Mesodermal cell (in vitro differentiated cells): Measurements from ENCODE around the gene CASP14.

ENCODE experiments used
- H3K27ac ChIP-seq: 2 replicates; pipeline ENCODE4 v1.7.0; 2013; ENCODE audit warnings: mild to moderate bottlenecking, low read depth, low read length, moderate library complexity; ENCODE audit not compliant: severe bottlenecking
- H3K36me3 ChIP-seq: 2 replicates; pipeline ENCODE4 v1.7.1; 2013; ENCODE audit warnings: mild to moderate bottlenecking, low read length, moderate library complexity; ENCODE audit not compliant: control insufficient read depth, insufficient read depth
- H3K4me1 ChIP-seq: one replicate; pipeline ENCODE4 v1.7.1; 2013; ENCODE audit warnings: mild to moderate bottlenecking, low read length; ENCODE audit not compliant: insufficient read depth, control insufficient read depth, poor library complexity, severe bottlenecking
- H3K4me3 ChIP-seq: 2 replicates; pipeline ENCODE4 v1.7.0; 2013; ENCODE audit warnings: low read length, control low read depth, mild to moderate bottlenecking; ENCODE audit not compliant: insufficient read depth, poor library complexity, severe bottlenecking; ENCODE audit errors: extremely low read depth
- H3K9me3 ChIP-seq: 2 replicates; pipeline ENCODE4 v1.7.1; 2013; ENCODE audit warnings: mild to moderate bottlenecking, low read length, moderate library complexity; ENCODE audit not compliant: control insufficient read depth
- WGBS, 2 experiments: methylation state at CpG; one replicate each; pipeline ENCODE4 v1.1.5; 2013; ENCODE audit warnings: missing lambda C conversion rate in 2 of 2; ENCODE audit not compliant: insufficient coverage in 2 of 2; 5-methylcytosine and 5-hydroxymethylcytosine counted together

CASP14 gene

DNA sequence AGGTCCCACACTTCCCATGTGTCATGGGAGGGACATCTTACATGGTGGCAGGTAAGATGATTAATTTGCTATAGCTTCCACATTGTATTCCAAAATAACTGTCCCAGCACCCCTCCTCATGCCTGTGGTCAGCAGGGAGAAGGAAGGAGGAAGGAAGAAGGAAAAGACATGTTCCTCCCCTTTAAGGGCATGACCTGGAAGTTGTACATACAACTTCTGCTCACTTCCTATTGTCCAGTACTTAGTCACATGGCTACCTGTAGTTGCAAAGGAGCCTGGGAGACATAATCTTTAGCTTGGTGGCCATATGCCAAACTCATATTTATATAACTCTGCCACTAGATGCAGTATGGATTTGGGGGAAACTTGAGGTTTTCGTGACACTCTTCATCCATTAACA lies 17.6 kb upstream of the CASP14 start:
- no peaks in the 10 kb centered on the region for H3K36me3 ChIP-seq
- no CpG with 5 or more reads among the region's 1 CpG for WGBS, 2 experiments
- no peak overlapping the region for H3K4me3 ChIP-seq
- no peaks in the 10 kb centered on the region for H3K4me1 ChIP-seq
- no peak overlapping the region for H3K27ac ChIP-seq
- peaks cover 18% of the 10 kb centered on the region for H3K9me3 ChIP-seq

DNA sequence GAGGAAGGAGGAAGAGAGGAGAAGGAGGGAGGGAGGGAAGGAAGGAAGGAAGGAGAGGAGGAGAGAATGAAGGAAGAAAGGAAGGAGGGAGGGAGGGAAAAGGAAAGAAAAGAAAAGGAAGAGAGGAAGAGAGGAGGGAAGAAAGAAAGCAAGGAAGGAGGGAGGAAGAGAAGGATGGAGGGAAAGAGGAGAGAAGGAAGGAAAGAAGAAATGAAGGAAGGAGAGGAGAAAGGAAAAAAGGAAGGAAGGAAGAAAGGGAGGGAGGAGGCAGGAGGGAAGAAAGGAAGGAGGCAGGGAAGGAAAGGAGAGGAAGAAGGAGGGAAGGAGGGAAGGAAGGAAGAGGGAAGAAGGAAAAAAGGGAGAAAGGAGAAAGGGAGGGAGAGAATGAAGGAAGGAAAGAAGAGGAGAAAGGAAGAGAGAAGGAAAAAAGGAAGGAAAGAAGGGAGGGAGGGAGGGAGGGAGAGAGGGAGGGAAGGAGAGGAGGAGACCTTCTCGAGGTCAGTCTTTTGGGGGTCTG lies 13.4 kb upstream of the CASP14 start:
- peaks cover 25% of the 10 kb centered on the region for H3K9me3 ChIP-seq
- no peak overlapping the region for H3K4me3 ChIP-seq
- WGBS, 2 experiments = no CpG with 5 or more reads among the region's 1 CpG
- H3K27ac ChIP-seq = no peak overlapping the region
- H3K36me3 ChIP-seq = no peaks in the 10 kb centered on the region
- no peaks in the 10 kb centered on the region for H3K4me1 ChIP-seq

DNA sequence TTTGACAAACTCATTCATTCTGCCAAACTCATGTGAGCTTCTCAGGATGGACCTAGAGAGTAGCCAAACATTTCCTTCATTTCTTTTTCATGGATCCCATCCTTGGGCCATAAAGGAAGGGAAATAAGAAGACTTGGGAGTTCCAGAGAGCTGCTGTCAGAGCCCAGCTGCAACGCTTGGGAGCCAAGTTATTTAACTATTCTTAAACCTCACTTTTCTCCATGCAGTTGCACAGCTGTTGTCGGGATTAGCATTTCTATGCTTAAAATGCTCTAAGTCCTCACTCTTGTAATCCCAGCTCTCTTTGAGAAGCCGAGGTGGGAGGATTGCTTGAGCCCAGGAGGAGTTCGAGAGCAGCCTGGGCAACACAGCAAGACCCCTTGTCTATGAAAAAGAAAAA lies 11.7 kb upstream of the CASP14 start:
- Histone ChIP-seq H3K4me1 (no peaks in the 10 kb centered on the region), H3K27ac (no peak overlapping the region), H3K36me3 (no peaks in the 10 kb centered on the region), H3K9me3 (peaks cover 28% of the 10 kb centered on the region), H3K4me3 (no peak overlapping the region)
- 52% methylated on average over 3 of the region's 4 CpGs; no CpG with 5 or more reads in 1 of the 2 experiments for WGBS, 2 experiments

DNA sequence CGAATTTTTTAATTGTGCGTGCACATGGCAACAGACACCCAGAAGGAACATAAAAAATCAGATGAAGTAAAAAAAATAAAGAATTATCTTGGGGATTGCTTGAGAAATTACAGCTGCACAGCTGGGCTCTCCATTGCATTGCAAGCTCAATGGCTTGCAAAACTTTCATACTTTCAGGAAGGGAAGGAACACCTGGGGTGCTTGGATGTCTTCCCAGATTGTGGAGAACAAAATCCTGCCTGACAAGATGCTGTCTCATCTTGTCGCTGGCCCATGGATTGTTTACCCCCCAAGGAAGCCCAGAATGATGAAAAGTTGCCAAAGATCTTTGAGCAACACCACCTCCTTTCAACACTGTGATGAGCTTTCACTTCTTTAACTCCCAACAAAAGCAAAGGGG lies 11.0 kb upstream of the CASP14 start:
- Histone ChIP-seq H3K4me1 (no peaks in the 10 kb centered on the region), H3K36me3 (no peaks in the 10 kb centered on the region), H3K9me3 (peaks cover 28% of the 10 kb centered on the region), H3K4me3 (no peak overlapping the region), H3K27ac (no peak overlapping the region)
- WGBS, 2 experiments = 33 to 55% methylated on average over 1 of the region's 3 CpGs

DNA sequence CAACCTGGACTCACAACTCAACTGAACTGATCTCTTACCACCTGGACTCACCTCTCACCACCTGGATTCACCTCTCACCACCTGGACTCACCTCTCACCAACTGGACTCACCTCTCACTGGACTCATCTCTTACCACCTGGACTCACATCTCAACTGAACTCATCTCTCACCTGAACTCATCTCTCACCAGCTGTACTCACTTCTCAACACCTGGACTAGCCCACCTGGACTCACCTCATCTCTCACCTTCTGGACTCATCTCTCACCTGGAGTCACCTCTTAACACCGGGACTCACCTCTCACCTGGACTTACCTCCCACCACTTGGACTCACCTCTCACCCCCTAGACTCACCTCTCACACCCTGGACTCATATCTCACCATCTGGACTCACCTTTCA lies 7.3 kb upstream of the CASP14 start:
- Histone ChIP-seq H3K4me1 (no peaks in the 10 kb centered on the region), H3K9me3 (peaks cover 46% of the 10 kb centered on the region), H3K27ac (no peak overlapping the region), H3K36me3 (no peaks in the 10 kb centered on the region), H3K4me3 (no peak overlapping the region)
- WGBS, 2 experiments = 57 to 83% methylated on average over 1 of the region's 1 CpG

DNA sequence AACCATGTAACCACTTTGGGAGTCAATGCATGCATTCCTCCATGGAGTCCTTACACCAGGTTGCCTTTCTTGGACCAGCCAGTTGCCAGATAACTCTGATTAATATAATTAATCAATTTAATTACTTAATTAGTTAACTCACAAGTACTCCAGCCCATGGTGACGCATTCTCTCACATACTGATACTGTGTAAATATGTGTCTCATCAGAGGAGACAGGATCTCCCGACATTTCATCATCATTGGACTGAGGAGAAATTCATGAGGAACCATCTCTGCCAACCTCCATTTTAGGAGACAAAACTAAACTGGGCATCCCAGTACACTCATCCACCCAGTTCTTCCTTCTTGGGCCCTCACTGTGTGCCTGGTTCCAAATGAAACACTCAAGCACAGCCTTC lies 6.5 kb upstream of the CASP14 start:
- Histone ChIP-seq H3K36me3 (no peaks in the 10 kb centered on the region), H3K4me3 (no peak overlapping the region), H3K27ac (no peak overlapping the region), H3K4me1 (no peaks in the 10 kb centered on the region), H3K9me3 (peaks cover 52% of the 10 kb centered on the region)
- 63 to 67% methylated on average over 1 of the region's 2 CpGs for WGBS, 2 experiments

DNA sequence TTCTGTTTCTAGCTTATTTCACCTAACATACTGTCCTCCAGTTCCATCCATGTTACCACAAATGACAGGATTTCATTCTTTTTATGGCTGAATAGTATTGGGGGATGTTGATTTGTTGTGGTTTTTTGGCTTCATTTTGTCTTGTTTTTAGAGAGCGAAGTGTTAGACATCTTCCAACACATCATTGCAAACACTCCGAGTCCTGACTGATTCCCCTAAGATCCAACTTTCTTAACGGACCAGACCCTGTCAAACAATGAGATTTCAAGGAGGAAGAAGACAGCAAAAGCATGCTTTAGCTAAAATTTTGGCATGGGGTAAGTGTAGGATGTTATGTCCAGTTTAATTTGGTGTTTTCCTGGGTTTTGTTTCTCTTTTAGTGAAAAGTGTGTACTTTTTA lies 3.8 kb upstream of the CASP14 start:
- no peaks in the 10 kb centered on the region for H3K4me1 ChIP-seq
- no peak overlapping the region for H3K4me3 ChIP-seq
- WGBS, 2 experiments = 70% methylated on average over 2 of the region's 3 CpGs; no CpG with 5 or more reads in 1 of the 2 experiments
- no peaks in the 10 kb centered on the region for H3K36me3 ChIP-seq
- H3K27ac ChIP-seq = no peak overlapping the region
- H3K9me3 ChIP-seq = peaks cover 64% of the 10 kb centered on the region

DNA sequence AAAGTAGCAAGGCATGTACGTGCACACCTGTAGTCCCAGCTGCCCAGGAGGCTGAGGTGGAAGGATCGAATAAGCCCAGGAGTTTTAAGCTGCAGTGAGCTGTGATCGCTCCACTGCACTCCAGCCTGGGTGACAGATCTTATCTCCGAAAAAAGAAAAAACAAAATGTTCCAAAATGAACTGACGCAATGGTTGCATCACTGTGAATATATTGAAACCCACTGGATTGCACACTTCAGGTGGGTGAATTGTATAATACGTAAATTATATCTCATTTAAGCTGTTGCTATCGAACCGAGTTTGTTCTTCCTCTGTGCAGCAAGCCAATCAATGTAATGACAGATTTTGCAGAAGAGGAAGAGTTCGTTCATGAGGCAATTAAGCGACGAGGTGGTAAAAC lies 1.6 kb upstream of the CASP14 start:
- Histone ChIP-seq H3K36me3 (no peaks in the 10 kb centered on the region), H3K4me3 (no peak overlapping the region), H3K27ac (no peak overlapping the region), H3K9me3 (peaks cover 48% of the 10 kb centered on the region), H3K4me1 (no peaks in the 10 kb centered on the region)
- 71 to 77% methylated on average over 7 to 11 of the region's 11 CpGs for WGBS, 2 experiments

DNA sequence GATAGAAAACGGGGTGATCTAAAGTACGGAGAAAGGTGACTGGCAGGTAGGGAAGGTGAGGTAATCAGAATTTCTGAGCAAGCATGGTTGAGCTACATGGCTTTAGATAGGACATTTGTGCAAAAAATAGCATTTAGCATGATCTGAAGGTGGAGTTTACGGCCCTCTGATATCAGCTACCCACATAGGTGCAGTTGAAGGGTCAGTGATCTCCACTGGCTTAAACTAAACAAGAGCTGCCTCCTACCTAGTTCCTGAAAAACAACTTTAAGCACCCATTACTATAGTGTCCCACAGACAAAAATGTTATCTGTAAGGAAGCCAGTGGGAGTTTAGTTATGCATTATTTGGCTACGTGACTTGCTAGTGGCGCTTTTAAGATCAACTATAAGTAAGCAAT lies 1.2 kb upstream of the CASP14 start:
- H3K4me3 ChIP-seq = no peak overlapping the region
- H3K4me1 ChIP-seq = no peaks in the 10 kb centered on the region
- H3K36me3 ChIP-seq = no peaks in the 10 kb centered on the region
- no peak overlapping the region for H3K27ac ChIP-seq
- 64 to 79% methylated on average over 3 to 4 of the region's 5 CpGs for WGBS, 2 experiments
- peaks cover 48% of the 10 kb centered on the region for H3K9me3 ChIP-seq

DNA sequence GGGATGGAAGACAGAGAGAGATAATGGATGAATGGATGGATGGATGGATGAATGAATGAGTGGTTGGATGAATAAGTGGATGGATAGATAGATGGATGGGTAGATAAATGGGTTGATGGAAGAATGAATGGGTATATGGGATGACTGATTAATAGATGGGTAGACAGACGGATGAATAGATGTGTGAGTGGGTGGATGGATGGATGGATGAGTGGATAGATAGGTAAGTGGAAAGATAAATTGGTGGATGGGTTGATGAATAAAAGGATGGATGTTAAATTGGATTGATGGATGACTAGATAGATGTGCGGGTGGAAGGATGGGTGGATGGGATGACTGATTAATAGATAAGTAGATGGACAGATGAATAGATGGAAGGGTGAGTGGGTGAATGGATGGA lies 1.4 kb downstream of the CASP14 start:
- Histone ChIP-seq H3K36me3 (no peaks in the 10 kb centered on the region), H3K9me3 (peaks cover 47% of the 10 kb centered on the region), H3K27ac (no peak overlapping the region), H3K4me3 (no peak overlapping the region), H3K4me1 (no peaks in the 10 kb centered on the region)
- 87 to 89% methylated on average over 2 of the region's 2 CpGs for WGBS, 2 experiments

DNA sequence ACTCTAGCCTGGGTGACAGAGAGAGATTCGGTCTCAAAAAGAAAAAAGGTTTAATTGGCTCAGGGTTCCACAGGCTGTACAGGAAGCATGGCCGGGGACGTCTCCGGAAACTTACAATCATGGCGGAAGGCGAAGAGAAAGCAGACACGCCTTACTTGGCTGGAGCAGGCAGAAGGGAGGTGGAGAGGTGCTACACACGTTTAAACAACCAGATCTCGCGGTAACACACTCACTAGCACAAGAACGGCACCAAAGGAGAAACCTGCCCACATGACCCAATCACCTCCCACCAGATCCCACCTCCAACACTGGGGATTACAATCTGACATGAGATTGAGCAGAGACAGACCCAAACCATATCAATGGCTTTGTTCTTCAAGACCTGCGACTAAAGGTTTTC lies 12.8 kb downstream of the CASP14 start:
- H3K27ac ChIP-seq = no peak overlapping the region
- no peaks in the 10 kb centered on the region for H3K36me3 ChIP-seq
- 75 to 80% methylated on average over 9 to 11 of the region's 12 CpGs for WGBS, 2 experiments
- H3K9me3 ChIP-seq = peaks cover 25% of the 10 kb centered on the region
- no peak overlapping the region for H3K4me3 ChIP-seq
- no peaks in the 10 kb centered on the region for H3K4me1 ChIP-seq
